HepG2 (cell line): ENCODE measurements around the gene CCDC97.

Source experiments
- ASH2L ChIP-seq: fragments of 300-600, 200-600 bp; sonication (generic); IDR thresholded peaks from 2 replicates; pipeline ENCODE4 v1.7.0; 2017; ENCODE audit warnings: low read depth, mild to moderate bottlenecking, moderate library complexity, mixed read lengths, low read length; ENCODE audit not compliant: insufficient read length
- ATF2 ChIP-seq: sonication (generic); formaldehyde crosslinking; IDR thresholded peaks from 2 replicates; pipeline ENCODE4 v1.4.0; 2020; ENCODE audit warnings: missing genetic modification reagents
- MXI1 ChIP-seq: IDR thresholded peaks from 3 replicates; pipeline ENCODE4 v1.6.1; 2012; ENCODE audit warnings: low read depth, low read length, inconsistent platforms, borderline replicate concordance
- NONO ChIP-seq, 2 experiments: fragments of 450-650 bp in 1 of 2; sonication (generic) in 1 of 2; formaldehyde crosslinking in 1 of 2; IDR thresholded peaks in 1 of 2; conservative IDR thresholded peaks in 1 of 2; 2 replicates each; pipeline versions ENCODE4 v1.6.1 to v1.8.0; 2017 to 2022; ENCODE audit warnings: mild to moderate bottlenecking in 1 of 2, missing genetic modification reagents in 1 of 2, moderate library complexity in 1 of 2
- ZNF607 ChIP-seq: sonication (generic); formaldehyde crosslinking; IDR thresholded peaks from 2 replicates; pipeline ENCODE4 v1.5.1; 2020; ENCODE audit warnings: missing genetic modification reagents, mild to moderate bottlenecking, borderline replicate concordance

- TF ChIP-seq ZNF607 (CRISPR knock-in tag) (no peak), ASH2L (no peak), NONO (IDR thresholded peaks at IDR 0.05) (no peak), NONO (CRISPR knock-in tag; conservative IDR thresholded peaks at IDR 0.05) (no peak), ATF2 (CRISPR knock-in tag) (no peak), MXI1 (no peak)
These were observed 62.5 kb downstream of the CCDC97 start for GRCh38 chr19:41372501-41372900.
